K562 (cell line): Measurements from ENCODE around the gene COQ5. TPM values are rescaled to one million over a fixed set of nuclear protein-coding genes. Genes with fewer than 3 reads are reported as not detected.

Experiments used
- BCOR ChIP-seq: fragments of 450-650 bp; IDR thresholded peaks from 2 replicates; pipeline ENCODE4 v1.6.1; 2016
- DNMT1 ChIP-seq: fragments of 450-650 bp; IDR thresholded peaks from 2 replicates; pipeline ENCODE4 v1.6.1; 2016; ENCODE audit warnings: antibody characterized with exemption, mild to moderate bottlenecking
- FOXA3 ChIP-seq, 2 experiments: fragments of 450-650 bp in 1 of 2; sonication (generic) in 1 of 2; formaldehyde crosslinking; IDR thresholded peaks in 1 of 2; conservative IDR thresholded peaks in 1 of 2; 2 replicates each; pipeline versions ENCODE4 v1.4.0 to v1.8.0; 2020 to 2022; ENCODE audit warnings: mild to moderate bottlenecking in 2 of 2, missing genetic modification reagents in 1 of 2
- GABPA ChIP-seq: fragments of 200-800 bp; sonication (Bioruptor generic); conservative IDR thresholded peaks from 2 replicates; pipeline ENCODE4 v1.6.1; 2016; ENCODE audit warnings: low read depth, missing genetic modification characterization, missing compliant biosample characterization
- MTA3 ChIP-seq: fragments of 450-650 bp; formaldehyde crosslinking; IDR thresholded peaks from 2 replicates; pipeline ENCODE4 v1.6.1; 2017; ENCODE audit warnings: mild to moderate bottlenecking, borderline replicate concordance
- NCOA1 ChIP-seq: fragments of 450-650 bp; IDR thresholded peaks from 2 replicates; pipeline ENCODE4 v1.6.1; 2016; ENCODE audit warnings: low read depth
- NONO ChIP-seq, 2 experiments: fragments of 200-400 bp in 1 of 2; fragments of 450-650 bp in 1 of 2; formaldehyde crosslinking in 1 of 2; IDR thresholded peaks; 2 replicates each; pipeline ENCODE4 v1.6.1; 2017; ENCODE audit warnings: low read depth in 2 of 2, mild to moderate bottlenecking in 2 of 2, moderate library complexity in 2 of 2, low read length in 1 of 2
- RBM17 ChIP-seq: fragments of 200-400 bp; formaldehyde crosslinking; IDR thresholded peaks from 2 replicates; pipeline ENCODE4 v1.6.1; 2017; ENCODE audit warnings: low read depth, mild to moderate bottlenecking, low read length, borderline replicate concordance
- RUNX1 ChIP-seq: sonication (generic); IDR thresholded peaks from 2 replicates; pipeline ENCODE4 v1.6.1; 2016; ENCODE audit warnings: antibody characterized with exemption, low read depth
- SMARCC2 ChIP-seq: fragments of 450-650 bp; IDR thresholded peaks from 2 replicates; pipeline ENCODE4 v1.6.1; 2017; ENCODE audit warnings: antibody characterized with exemption, moderate library complexity, mild to moderate bottlenecking, low read depth
- TSC22D4 ChIP-seq: fragments of 450-650 bp; IDR thresholded peaks from 2 replicates; pipeline ENCODE4 v1.6.1; 2016; ENCODE audit warnings: missing genetic modification characterization, missing biosample characterization, control low read depth
- ZNF551 ChIP-seq: fragments of 250-450 bp; sonication (Bioruptor Pico); IDR thresholded peaks from 2 replicates; pipeline ENCODE4 v1.5.0; 2021; ENCODE audit warnings: mild to moderate bottlenecking, moderate library complexity
- ZNF583 ChIP-seq: fragments of 250-450 bp; sonication (Bioruptor Pico); IDR thresholded peaks from 2 replicates; pipeline ENCODE4 v1.4.0; 2020
- ZNF586 ChIP-seq: fragments of 450-650 bp; formaldehyde crosslinking; conservative IDR thresholded peaks from 2 replicates; pipeline ENCODE4 v1.4.0; 2020; ENCODE audit warnings: mild to moderate bottlenecking, moderate library complexity
- polyA plus RNA-seq, 8 experiments: library from polyadenylated mRNA; depleted of rRNA in 4 of 8; stranded (reverse) in 5 of 8; unstranded in 3 of 8; fragments of >200 nt; fragmentation: Nextera tagmentation in 2 of 8; fragmentation: Illumina TruSeq in 1 of 8; extraction: Ambion mirVana in 2 of 8; extraction: Trizol in 1 of 8; gene quantifications; 2 replicates each; pipeline versions ENCODE4 v1.2.1 to v1.2.3, GENCODE V29; 2011 to 2014; ENCODE audit warnings: inconsistent platforms in 1 of 8, missing spikeins in 1 of 8
- total RNA-seq, 7 experiments: library from RNA; depleted of rRNA in 6 of 7; stranded (reverse); fragments of >200 nt in 6 of 7; fragmentation: Illumina TruSeq in 2 of 7; extraction: Trizol in 2 of 7; gene quantifications; 2 replicates each; pipeline versions ENCODE4 v1.2.1 to v1.2.3, GENCODE V29; 2011 to 2021; ENCODE audit warnings: low replicate concordance in 1 of 7
- TF ChIP-seq, protein P1 (sequence below): fragments of 250-450 bp; sonication (Bioruptor Pico); IDR thresholded peaks from 2 replicates; pipeline ENCODE4 v1.8.0; 2021; ENCODE audit warnings: moderate library complexity, mild to moderate bottlenecking, inconsistent platforms
- TF ChIP-seq, protein P2 (sequence below), 2 experiments: fragments of 450-650 bp in 1 of 2; sonication (generic) in 1 of 2; formaldehyde crosslinking in 1 of 2; IDR thresholded peaks in 1 of 2; conservative IDR thresholded peaks in 1 of 2; 2 replicates each; pipeline versions ENCODE4 v1.6.1 to v1.8.1; 2016 to 2023; ENCODE audit warnings: mild to moderate bottlenecking in 2 of 2, moderate library complexity in 2 of 2, inconsistent platforms in 1 of 2, missing genetic modification reagents in 1 of 2
- TF ChIP-seq, protein P3 (sequence below): fragments of 450-650 bp; IDR thresholded peaks from 2 replicates; pipeline ENCODE4 v1.7.0; 2016; ENCODE audit warnings: borderline replicate concordance
- TF ChIP-seq, protein P4 (sequence below): fragments of 450-650 bp; IDR thresholded peaks from 2 replicates; pipeline ENCODE4 v1.6.1; 2016; ENCODE audit warnings: low read depth, mild to moderate bottlenecking, moderate library complexity
- TF ChIP-seq, protein P5 (sequence below): sonication (generic); formaldehyde crosslinking; IDR thresholded peaks from 2 replicates; pipeline ENCODE4 v1.4.0; 2020; ENCODE audit warnings: mild to moderate bottlenecking, missing genetic modification reagents
- TF ChIP-seq, protein P6 (sequence below): sonication (generic); formaldehyde crosslinking; IDR thresholded peaks from 2 replicates; pipeline ENCODE4 v1.8.1; 2022; ENCODE audit warnings: missing genetic modification reagents

Gene COQ5
- total and polyA plus RNA-seq, 9 of the 15 experiments (the other 6 are each of a cell fraction or from before 2014, with no cell fraction given): 19.2 to 59.7 (median 30.4) TPM

DNA sequence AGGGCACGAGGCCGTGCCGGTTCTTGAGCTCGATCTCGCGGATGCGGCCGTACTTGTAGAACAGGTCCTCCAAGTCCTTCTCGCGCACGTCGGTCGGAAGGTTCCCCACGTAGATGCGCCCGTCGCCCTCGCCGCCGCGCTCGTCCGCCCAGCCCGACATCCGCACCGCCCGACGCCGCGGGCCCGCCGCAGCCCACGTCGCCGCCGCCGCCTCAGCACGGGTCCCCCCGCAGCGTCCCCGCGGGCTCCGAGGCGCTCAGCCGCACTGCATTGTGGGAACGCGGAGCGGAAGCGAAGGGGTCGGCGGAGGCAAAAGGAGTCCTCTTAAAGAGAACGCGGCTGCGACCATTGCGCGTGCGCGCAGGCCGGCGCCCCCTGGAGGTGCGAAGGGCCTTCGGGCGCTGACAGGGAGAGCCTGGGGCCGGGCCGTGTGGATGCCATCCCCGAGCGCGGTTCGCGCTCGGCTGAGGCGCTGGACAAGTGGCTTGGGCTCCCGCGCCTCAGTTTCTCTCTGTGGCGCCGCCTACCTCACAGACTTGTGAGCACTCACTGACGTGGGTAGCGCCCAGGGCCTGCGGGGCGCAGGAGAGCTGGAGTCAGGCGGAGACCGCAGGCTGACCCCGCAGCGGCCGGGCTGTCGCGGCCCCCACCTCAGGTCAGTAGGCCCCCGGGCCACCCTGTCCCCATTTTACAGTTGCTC is 59.4 kb downstream of the COQ5 start, which contains the start of gene SRSF9 (continued):
- TF ChIP-seq NONO (IDR thresholded peaks at IDR 0.05; ENCODE audit: low read depth in 2 of 2, low read length in 1 of 2): peak; percentile 35 to 86; a peak in 3 of 4 replicates
- no peak for TF ChIP-seq ZNF551 (CRISPR knock-in tag)
- TF ChIP-seq SMARCC2: no peak
- TF ChIP-seq, protein P1, sequence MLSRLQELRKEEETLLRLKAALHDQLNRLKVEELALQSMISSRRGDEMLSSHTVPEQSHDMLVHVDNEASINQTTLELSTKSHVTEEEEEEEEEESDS (CRISPR knock-in tag): no peak
- TF ChIP-seq NCOA1: no peak
- TF ChIP-seq, protein P2, sequence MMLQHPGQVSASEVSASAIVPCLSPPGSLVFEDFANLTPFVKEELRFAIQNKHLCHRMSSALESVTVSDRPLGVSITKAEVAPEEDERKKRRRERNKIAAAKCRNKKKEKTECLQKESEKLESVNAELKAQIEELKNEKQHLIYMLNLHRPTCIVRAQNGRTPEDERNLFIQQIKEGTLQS (IDR thresholded peaks at IDR 0.05): no peak
- TF ChIP-seq, protein P2 (CRISPR knock-in tag; conservative IDR thresholded peaks at IDR 0.05): no peak
- TF ChIP-seq, protein P3, sequence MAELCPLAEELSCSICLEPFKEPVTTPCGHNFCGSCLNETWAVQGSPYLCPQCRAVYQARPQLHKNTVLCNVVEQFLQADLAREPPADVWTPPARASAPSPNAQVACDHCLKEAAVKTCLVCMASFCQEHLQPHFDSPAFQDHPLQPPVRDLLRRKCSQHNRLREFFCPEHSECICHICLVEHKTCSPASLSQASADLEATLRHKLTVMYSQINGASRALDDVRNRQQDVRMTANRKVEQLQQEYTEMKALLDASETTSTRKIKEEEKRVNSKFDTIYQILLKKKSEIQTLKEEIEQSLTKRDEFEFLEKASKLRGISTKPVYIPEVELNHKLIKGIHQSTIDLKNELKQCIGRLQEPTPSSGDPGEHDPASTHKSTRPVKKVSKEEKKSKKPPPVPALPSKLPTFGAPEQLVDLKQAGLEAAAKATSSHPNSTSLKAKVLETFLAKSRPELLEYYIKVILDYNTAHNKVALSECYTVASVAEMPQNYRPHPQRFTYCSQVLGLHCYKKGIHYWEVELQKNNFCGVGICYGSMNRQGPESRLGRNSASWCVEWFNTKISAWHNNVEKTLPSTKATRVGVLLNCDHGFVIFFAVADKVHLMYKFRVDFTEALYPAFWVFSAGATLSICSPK: no peak
- TF ChIP-seq FOXA3 (CRISPR knock-in tag; conservative IDR thresholded peaks at IDR 0.05 in 1 of 2, IDR thresholded peaks at IDR 0.05 in 1 of 2): no peak
- peak; percentile 83; the same call in 1 of the 2 replicates for TF ChIP-seq BCOR
- TF ChIP-seq ZNF583 (CRISPR knock-in tag): peak; percentile 48; the same call in 1 of the 2 replicates
- TF ChIP-seq ZNF586: 0 out of 2 replicates have a peak, but pooled peaks have one; percentile 22
- peak; percentile 82 for TF ChIP-seq MTA3
- TF ChIP-seq RUNX1: no peak
- TF ChIP-seq, protein P4, sequence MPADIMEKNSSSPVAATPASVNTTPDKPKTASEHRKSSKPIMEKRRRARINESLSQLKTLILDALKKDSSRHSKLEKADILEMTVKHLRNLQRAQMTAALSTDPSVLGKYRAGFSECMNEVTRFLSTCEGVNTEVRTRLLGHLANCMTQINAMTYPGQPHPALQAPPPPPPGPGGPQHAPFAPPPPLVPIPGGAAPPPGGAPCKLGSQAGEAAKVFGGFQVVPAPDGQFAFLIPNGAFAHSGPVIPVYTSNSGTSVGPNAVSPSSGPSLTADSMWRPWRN: no peak
- TF ChIP-seq TSC22D4 (tag): no peak
- TF ChIP-seq GABPA (tag): peak; percentile 75
- TF ChIP-seq, protein P5, sequence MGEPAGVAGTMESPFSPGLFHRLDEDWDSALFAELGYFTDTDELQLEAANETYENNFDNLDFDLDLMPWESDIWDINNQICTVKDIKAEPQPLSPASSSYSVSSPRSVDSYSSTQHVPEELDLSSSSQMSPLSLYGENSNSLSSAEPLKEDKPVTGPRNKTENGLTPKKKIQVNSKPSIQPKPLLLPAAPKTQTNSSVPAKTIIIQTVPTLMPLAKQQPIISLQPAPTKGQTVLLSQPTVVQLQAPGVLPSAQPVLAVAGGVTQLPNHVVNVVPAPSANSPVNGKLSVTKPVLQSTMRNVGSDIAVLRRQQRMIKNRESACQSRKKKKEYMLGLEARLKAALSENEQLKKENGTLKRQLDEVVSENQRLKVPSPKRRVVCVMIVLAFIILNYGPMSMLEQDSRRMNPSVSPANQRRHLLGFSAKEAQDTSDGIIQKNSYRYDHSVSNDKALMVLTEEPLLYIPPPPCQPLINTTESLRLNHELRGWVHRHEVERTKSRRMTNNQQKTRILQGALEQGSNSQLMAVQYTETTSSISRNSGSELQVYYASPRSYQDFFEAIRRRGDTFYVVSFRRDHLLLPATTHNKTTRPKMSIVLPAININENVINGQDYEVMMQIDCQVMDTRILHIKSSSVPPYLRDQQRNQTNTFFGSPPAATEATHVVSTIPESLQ (CRISPR knock-in tag): peak; percentile 38; the same call in 1 of the 2 replicates
- TF ChIP-seq DNMT1: no peak
- TF ChIP-seq RBM17: no peak
- TF ChIP-seq, protein P6, sequence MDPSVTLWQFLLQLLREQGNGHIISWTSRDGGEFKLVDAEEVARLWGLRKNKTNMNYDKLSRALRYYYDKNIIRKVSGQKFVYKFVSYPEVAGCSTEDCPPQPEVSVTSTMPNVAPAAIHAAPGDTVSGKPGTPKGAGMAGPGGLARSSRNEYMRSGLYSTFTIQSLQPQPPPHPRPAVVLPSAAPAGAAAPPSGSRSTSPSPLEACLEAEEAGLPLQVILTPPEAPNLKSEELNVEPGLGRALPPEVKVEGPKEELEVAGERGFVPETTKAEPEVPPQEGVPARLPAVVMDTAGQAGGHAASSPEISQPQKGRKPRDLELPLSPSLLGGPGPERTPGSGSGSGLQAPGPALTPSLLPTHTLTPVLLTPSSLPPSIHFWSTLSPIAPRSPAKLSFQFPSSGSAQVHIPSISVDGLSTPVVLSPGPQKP (CRISPR knock-in tag): no peak
